ENCODE measurements around the gene SNAP91.

- TF ChIP-seq CTCF (IDR thresholded peaks at IDR 0.05) (no peak), POLR2AphosphoS5 (IDR thresholded peaks at IDR 0.05) (no peak), POLR2A (IDR thresholded peaks at IDR 0.05) (no peak)
Measured at GRCh38 chr6:83518816-83519480, 190.0 kb downstream of the SNAP91 start.
